GM21381 (cell line): ENCODE results near the gene AGPAT4.
"Not testable (repeated sequence)": the region's sequence is repeated elsewhere in the genome, so short reads cannot be mapped to it uniquely, and the experiment has no call there.

ENCODE experiments used
- ATAC-seq: cut with Tn5 transposase; IDR thresholded peaks from one replicate; pipeline ENCODE4 v1.9.1; 2021; ENCODE audit warnings: mild to moderate bottlenecking, moderate library complexity; ENCODE audit not compliant: unreplicated experiment

The AGPAT4 gene

DNA sequence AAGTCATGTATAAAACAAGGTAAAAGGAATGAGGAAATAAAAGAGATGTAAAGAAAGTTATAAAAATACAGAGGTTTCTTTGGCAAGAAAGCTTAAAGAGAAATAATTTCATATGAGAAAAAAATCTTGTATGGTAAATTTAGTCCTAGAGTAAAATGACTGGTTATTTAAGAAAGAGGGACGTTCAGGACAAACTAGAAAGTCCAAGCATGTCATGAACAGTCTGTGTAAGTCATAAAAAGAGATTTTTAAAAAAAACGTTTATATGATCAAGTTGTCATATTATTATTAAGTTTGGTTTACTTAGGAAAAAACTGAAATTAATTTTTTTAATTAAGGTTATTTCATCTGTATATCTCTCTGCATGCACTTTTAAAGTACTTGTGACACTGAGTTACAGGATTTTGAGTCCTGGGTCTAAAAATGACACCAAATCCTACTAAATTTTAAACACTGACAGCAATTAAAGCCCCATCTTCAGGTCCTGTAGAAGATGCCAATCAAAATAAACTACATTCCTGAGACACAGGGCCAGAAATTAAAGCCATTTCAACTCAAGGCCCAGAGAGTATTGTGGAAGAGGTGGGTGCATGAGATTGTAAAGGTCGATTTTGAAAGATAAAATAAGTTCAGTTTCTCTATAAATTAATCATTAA, 62.4 kb downstream of the AGPAT4 start:
- ATAC-seq: no peak

DNA sequence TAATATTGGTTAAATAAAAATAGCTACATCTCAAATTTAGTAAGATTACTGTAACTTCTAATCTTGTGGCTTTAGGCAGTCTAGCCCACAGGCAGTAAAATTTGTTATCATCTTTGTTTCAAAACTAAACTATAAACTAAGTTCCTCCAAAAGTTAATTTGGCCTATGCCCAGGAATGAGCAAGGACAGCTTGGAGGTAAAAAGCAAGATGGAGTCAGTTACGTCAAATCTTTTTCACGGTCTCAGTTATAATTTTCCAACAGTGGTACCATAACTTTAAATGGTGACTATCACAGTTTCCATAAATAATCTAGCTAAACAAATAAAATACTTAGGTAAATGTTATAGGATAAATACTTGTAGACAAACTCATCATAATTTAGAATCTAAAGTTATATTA, 63.0 kb downstream of the AGPAT4 start:
- ATAC-seq: no peak

GRCh38 chr6:161207200-161207599, 66.7 kb downstream of the AGPAT4 start:
- ATAC-seq: no peak

DNA sequence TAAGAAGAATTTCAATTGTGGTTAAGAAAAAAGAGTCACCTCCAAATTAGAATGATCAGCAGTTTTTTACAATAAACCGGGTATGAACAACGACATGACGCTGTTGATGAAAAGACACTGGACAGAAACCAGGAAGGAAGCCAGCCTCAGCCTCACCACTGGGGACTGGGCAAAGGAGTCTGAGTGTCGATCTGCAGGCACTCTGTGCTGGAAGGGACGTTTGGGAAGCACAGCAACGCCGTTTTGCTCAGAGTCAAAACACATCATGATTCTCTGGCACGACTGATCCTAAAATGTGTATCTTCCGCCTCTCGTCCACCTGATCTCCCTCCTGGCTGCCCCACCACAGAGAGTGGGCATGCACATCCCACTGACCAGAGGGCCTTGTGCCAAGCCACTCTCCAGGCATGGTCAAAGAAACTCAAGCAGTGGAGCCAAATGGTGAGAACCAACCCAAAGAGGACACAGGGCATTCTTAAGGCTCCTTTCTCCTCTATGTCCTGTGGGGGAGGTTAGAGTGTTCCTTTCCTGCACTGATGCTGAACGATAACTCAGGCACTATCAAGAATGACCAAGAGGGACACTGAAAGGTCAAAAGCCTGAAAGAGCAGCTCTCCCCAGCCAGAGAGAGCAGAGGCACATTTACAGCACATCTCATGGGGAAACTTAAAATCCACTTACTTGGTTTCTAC, 68.8 kb downstream of the AGPAT4 start:
- ATAC-seq: no peak

- ATAC-seq: no peak
Measured at GRCh38 chr6:161200610-161201370, 73.1 kb downstream of the AGPAT4 start.

- no peak for ATAC-seq
Measured at GRCh38 chr6:161199850-161200249, 74.0 kb downstream of the AGPAT4 start.

DNA sequence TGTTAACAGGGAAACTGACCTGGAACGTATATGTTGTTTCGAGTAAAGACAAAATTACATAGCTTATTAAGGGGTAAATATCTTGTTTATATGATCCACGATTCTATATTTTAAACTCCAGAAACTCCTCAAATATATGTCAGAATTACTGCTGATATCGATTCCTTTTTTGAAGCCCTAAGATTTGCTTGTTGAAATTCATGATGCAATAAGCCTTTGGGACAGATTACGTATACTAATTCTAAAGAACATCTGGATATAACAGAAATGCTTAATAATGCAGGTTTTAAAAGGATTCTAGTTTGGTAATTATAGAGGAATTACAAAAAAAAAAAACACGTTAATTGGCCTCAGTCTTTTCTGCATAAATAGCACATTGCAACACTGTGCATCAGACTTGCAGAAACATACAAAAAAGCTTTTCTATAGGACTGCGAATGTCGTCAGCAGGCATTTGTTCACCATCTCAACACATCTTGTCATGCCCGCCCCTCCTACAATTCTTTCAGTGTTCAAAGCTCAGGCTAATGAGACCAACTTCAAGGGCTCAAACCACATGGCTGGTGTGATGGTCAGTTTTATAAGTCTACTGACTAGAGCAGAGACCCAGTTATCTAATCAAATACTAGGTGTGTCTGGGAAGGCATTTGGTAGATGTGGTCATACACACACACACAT, 74.9 kb downstream of the AGPAT4 start:
- ATAC-seq: no peak

DNA sequence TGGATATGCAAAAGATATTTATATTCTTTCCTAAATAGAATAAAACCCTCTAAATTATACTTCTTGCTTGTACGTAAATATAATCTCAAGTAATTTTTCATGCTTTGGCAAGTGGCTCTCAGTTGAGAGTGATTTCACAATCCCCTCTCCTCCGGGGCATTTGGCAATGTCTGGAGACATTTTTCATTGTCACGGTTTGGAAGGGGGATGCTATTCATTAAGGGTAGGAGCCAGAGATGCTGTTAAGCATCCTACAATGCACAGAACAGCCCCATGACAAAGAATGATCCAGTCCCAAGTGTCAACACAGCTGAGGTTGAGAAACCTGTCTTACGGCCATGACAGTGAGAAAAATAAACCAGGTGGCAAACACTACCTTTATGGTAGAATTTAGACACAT, 75.7 kb downstream of the AGPAT4 start:
- ATAC-seq: no peak

- ATAC-seq: no peak
Measured at GRCh38 chr6:161195386-161195785, 78.5 kb downstream of the AGPAT4 start.

GRCh38 chr6:161194374-161194773, 79.5 kb downstream of the AGPAT4 start:
- ATAC-seq: no peak

GRCh38 chr6:161192636-161193411, 81.0 kb downstream of the AGPAT4 start:
- ATAC-seq: no peak

DNA sequence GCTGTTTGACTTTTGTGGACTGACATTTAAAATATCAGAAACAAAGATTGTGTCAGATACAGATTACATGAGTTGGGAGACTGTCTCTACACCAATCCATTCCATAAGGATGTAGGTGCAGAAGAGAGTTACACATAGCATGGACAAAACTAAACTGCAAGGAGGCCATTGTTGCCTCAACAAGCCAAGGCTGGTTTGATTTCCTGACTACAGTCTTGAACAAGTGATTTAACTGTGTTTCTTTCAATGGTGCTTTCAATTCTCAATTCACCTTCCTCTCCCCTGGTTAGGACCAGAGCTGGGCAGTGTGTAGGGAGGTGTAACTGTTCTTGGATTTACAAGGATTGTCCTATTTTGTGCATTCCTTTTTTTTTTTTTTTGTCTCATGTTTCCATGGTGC, 82.2 kb downstream of the AGPAT4 start:
- no peak for ATAC-seq

DNA sequence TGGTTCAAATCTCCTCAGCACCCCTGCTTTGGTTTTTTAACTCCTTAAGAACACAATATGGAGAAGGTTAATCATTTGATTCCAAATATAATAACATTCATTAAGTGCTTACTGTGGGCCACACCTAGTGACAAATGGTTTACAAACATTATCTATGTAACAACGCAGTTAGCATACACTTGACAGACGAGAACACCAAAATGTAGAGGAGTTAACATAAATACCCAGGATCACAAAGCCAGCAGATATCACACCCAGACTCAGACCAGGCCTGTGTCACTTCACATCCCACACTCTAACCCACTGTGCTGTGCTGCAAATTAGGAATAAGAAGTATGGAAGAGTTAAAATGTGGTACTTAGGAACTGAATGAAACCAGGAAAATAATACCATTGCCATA, 82.9 kb downstream of the AGPAT4 start:
- no peak for ATAC-seq

DNA sequence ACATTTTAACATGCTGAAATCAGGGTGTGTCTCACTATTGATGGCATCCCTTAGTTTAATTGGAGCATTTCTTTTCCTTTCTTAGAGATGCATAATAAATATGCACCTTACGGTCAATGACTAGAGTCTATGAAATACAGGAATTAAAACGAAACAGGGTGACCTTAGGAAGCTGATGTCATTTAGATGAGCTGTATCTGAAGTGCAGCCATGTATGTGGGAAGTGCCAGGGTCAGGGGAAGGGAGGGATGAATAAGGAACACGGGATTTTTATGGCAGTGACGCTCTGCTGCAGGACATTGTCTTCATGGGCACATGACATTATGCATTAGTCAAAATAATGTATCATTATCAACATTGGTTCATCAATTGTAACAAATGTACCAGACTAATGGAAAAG, 84.0 kb downstream of the AGPAT4 start:
- ATAC-seq: no peak

GRCh38 chr6:161188547-161189465, 85.1 kb downstream of the AGPAT4 start:
- no peak for ATAC-seq

GRCh38 chr6:161186173-161186769, 87.6 kb downstream of the AGPAT4 start:
- no peak for ATAC-seq

DNA sequence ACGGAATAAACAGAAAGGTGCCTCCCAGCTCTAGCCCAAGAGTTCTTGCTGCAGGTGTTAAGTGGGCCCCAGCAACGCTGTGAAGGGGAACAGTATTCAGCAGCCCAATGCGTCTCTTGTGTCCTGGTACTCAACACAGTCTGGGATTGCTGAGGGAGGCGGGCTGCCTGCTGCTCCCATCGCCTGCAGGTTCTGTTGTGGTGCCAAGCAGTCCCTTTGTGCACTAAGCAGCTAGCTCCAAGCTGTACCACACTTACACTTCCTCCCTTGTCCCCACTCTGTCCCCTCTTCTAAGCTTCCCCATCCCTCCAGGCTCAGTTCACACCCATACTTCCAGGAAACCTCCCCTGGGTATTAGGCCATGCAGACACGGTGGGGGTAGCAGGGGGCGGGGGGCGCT, 92.7 kb downstream of the AGPAT4 start:
- no peak for ATAC-seq

DNA sequence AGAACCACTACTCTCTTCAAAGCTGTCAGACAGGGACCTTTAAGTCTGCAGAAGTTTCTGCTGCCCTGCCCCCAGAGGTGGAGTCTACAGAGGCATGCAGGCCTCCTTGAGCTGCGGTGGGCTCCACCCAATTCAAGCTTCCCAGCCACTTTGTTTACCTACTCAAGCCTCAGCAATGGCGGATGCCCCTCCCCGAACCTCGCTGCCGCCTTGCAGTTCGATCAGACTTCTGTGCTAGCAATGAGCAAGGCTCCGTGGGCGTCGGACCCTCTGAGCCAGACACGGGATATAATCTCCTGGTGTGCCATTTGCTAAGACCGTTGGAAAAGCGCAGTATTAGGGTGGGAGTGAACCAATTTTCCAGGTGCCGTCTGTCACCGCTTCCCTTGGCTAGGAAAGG, 95.7 kb downstream of the AGPAT4 start:
- ATAC-seq: not testable (repeated sequence)

DNA sequence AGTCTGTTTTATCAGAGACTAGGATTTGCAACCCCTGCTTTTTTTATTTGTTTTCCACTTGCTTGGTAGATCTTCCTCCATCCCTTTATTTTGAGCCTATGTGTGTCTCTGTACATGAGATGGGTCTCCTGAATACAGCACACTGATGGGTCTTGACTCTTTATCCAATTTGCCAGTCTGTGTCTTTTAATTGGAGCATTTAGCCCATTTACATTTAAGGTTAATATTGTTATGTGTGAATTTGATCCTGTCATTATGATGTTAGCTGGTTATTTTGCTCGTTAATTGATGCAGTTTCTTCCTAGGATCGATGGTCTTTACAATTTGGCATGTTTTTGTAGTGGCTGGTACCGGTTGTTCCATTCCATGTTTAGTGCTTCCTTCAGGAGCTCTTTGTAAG, 97.4 kb downstream of the AGPAT4 start:
- not testable (repeated sequence) for ATAC-seq
